Measurements from ENCODE around the gene CILP2.

- TF ChIP-seq CTCF (conservative IDR thresholded peaks at IDR 0.05; ENCODE audit: low read depth, low read length) = no peak
- TF ChIP-seq EZH2 (IDR thresholded peaks at IDR 0.05; ENCODE audit: low read length, unreplicated experiment) = no peak
- TF ChIP-seq EZH2phosphoT487 (IDR thresholded peaks at IDR 0.05; ENCODE audit: borderline replicate concordance, low read length) = no peak
These were observed 45.9 kb upstream of the CILP2 start for GRCh38 chr19:19492026-19492610.

Measured in PC-3 (cell line).